Measurements from ENCODE around the gene SPOP. TPM values are rescaled to one million over a fixed set of nuclear protein-coding genes. Genes with fewer than 3 reads are reported as not detected.

The SPOP gene
- total RNA-seq, 4 donors from 2014 or later = 75.6 to 352 (median 95.3) TPM

DNA sequence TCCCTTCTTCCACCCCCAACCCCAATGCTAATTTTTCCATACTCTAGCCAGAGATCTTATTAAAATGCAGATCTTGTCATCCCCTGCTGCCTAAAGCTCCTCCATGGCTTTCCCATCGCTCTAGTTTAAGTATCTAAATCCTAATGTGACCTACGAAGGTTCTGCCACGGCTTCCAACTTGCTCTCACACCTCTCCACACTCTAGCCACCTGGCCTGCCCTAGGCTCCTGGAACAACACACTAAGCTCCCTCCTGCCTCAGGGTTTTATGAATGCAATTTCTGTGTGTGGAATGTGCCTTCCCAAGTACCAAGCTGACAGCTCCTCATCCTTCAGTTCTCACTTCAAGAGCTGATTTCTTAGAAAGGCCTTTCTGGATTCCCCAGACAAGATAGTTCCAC lies 85.6 kb downstream of the SPOP start:
- no peak for DNase-seq
- no peaks in the 10 kb centered on the region for H3K27me3 ChIP-seq
- H3K36me3 ChIP-seq = peaks cover 0 to 27% (median 8%) of the 10 kb centered on the region in 4 donors
- H3K9me3 ChIP-seq = no peaks in the 10 kb centered on the region
- no peaks in the 10 kb centered on the region for H3K4me1 ChIP-seq
- TF ChIP-seq EP300 (IDR thresholded peaks at IDR 0.05; ENCODE audit: low read depth) (no peak), POLR2AphosphoS5 (IDR thresholded peaks at IDR 0.05) (no peak), POLR2A (IDR thresholded peaks at IDR 0.05) (no peak), CTCF (IDR thresholded peaks at IDR 0.05) (no peak)
- no peak overlapping the region for H3K4me3 ChIP-seq
- in situ Hi-C loops (cut with MboI; ENCODE audit: low pct_ligation_motif_present in 1 of 4, low pct_unique_long_range_greater_than_20kb in 1 of 4, low sequenced_read_pairs in 3 of 4) (no loop called here), intact Hi-C loops (cut with DNase I; ENCODE audit: low total_unique reads) (no loop called here)
- H3K27ac ChIP-seq = no peak overlapping the region
- WGBS, 2 donors (ENCODE audit: low coverage in 1 of 2) = 90% methylated on average over 3 of the region's 3 CpGs

- 96 to 97% methylated on average over 3 to 4 of the region's 4 CpGs for WGBS, 2 donors (ENCODE audit: low coverage in 1 of 2)
- DNase-seq = no peak
- TF ChIP-seq CTCF (IDR thresholded peaks at IDR 0.05) (no peak), EP300 (IDR thresholded peaks at IDR 0.05; ENCODE audit: low read depth) (no peak), POLR2AphosphoS5 (IDR thresholded peaks at IDR 0.05) (no peak), POLR2A (IDR thresholded peaks at IDR 0.05) (no peak)
Observed at GRCh38 chr17:49590874-49591273, 87.0 kb downstream of the SPOP start.

GRCh38 chr17:49589577-49589927 lies 88.3 kb downstream of the SPOP start:
- Histone ChIP-seq H3K27me3 (no peaks in the 10 kb centered on the region), H3K27ac (no peak overlapping the region), H3K4me3 (no peak overlapping the region), H3K4me1 (no peaks in the 10 kb centered on the region), H3K36me3 (peaks cover 0 to 21% (median 3%) of the 10 kb centered on the region in 4 donors), H3K9me3 (no peaks in the 10 kb centered on the region)
- intact Hi-C loops (cut with DNase I; ENCODE audit: low total_unique reads) = no loop called here
- no peak for DNase-seq
- no peak for TF ChIP-seq CTCF (IDR thresholded peaks at IDR 0.05)
- no peak for TF ChIP-seq EP300 (IDR thresholded peaks at IDR 0.05; ENCODE audit: low read depth)
- TF ChIP-seq POLR2AphosphoS5 (IDR thresholded peaks at IDR 0.05) = no peak
- TF ChIP-seq POLR2A (IDR thresholded peaks at IDR 0.05) = no peak
- in situ Hi-C loops (cut with MboI; ENCODE audit: low pct_ligation_motif_present in 1 of 4, low pct_unique_long_range_greater_than_20kb in 1 of 4, low sequenced_read_pairs in 3 of 4) = no loop called here
- WGBS, 2 donors (ENCODE audit: low coverage in 1 of 2) = 83 to 92% methylated on average over 1 to 2 of the region's 2 CpGs

More at GRCh38 chr17:49590874-49591273, 87.0 kb downstream of the SPOP start:
- Histone ChIP-seq H3K4me1 (no peaks in the 10 kb centered on the region), H3K27ac (no peak overlapping the region), H3K36me3 (peaks cover 0 to 21% (median 4%) of the 10 kb centered on the region in 4 donors), H3K9me3 (no peaks in the 10 kb centered on the region), H3K27me3 (no peaks in the 10 kb centered on the region), H3K4me3 (no peak overlapping the region)
- intact Hi-C loops (cut with DNase I; ENCODE audit: low total_unique reads) (no loop called here), in situ Hi-C loops (cut with MboI; ENCODE audit: low pct_ligation_motif_present in 1 of 4, low pct_unique_long_range_greater_than_20kb in 1 of 4, low sequenced_read_pairs in 3 of 4) (no loop called here)

GRCh38 chr17:49588726-49589576 lies 88.9 kb downstream of the SPOP start:
- DNase-seq = no peak
- Histone ChIP-seq H3K4me3 (no peak overlapping the region), H3K27ac (no peak overlapping the region), H3K27me3 (no peaks in the 10 kb centered on the region), H3K36me3 (peaks cover 0 to 19% (median 3%) of the 10 kb centered on the region in 4 donors), H3K4me1 (no peaks in the 10 kb centered on the region), H3K9me3 (no peaks in the 10 kb centered on the region)
- TF ChIP-seq POLR2A (IDR thresholded peaks at IDR 0.05) (no peak), EP300 (IDR thresholded peaks at IDR 0.05; ENCODE audit: low read depth) (no peak), POLR2AphosphoS5 (IDR thresholded peaks at IDR 0.05) (no peak), CTCF (IDR thresholded peaks at IDR 0.05) (no peak)
- intact Hi-C loops (cut with DNase I; ENCODE audit: low total_unique reads) = no loop called here
- in situ Hi-C loops (cut with MboI; ENCODE audit: low pct_ligation_motif_present in 1 of 4, low pct_unique_long_range_greater_than_20kb in 1 of 4, low sequenced_read_pairs in 3 of 4) = no loop called here
- 83 to 88% methylated on average over 3 to 7 of the region's 8 CpGs for WGBS, 2 donors (ENCODE audit: low coverage in 1 of 2)
